ENCODE results near the gene SMC5. TPM values are rescaled to one million over a fixed set of nuclear protein-coding genes. Genes with fewer than 3 reads are reported as not detected.
"Not testable (repeated sequence)": the region's sequence is repeated elsewhere in the genome, so short reads cannot be mapped to it uniquely, and the experiment has no call there.

Gene SMC5
- total and polyA plus RNA-seq, 2 of the 8 experiments (the other 6 are each of a cell fraction or from before 2014, with no cell fraction given): 4.5 to 22.6 TPM

GRCh38 chr9:70324963-70325362 is 66.2 kb downstream of the SMC5 start (continued):
- TF ChIP-seq, protein P1, sequence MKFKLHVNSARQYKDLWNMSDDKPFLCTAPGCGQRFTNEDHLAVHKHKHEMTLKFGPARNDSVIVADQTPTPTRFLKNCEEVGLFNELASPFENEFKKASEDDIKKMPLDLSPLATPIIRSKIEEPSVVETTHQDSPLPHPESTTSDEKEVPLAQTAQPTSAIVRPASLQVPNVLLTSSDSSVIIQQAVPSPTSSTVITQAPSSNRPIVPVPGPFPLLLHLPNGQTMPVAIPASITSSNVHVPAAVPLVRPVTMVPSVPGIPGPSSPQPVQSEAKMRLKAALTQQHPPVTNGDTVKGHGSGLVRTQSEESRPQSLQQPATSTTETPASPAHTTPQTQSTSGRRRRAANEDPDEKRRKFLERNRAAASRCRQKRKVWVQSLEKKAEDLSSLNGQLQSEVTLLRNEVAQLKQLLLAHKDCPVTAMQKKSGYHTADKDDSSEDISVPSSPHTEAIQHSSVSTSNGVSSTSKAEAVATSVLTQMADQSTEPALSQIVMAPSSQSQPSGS (IDR thresholded peaks at IDR 0.05; ENCODE audit: low read length): no peak
- TF ChIP-seq TBP (IDR thresholded peaks at IDR 0.05; ENCODE audit: low read depth, low read length): no peak
- TF ChIP-seq MAFK (IDR thresholded peaks at IDR 0.05; ENCODE audit: low read depth, low read length): no peak
- no peak for TF ChIP-seq TAF1 (IDR thresholded peaks at IDR 0.05; ENCODE audit: low read depth, low read length)
- TF ChIP-seq RNF2 (IDR thresholded peaks at IDR 0.05; ENCODE audit: borderline replicate concordance, low read depth, low read length, missing control alignments, poor library complexity, severe bottlenecking): no peak
- TF ChIP-seq KDM5A (IDR thresholded peaks at IDR 0.05; ENCODE audit: low read length): no peak

- FAIRE-seq; H3K23ac ChIP-seq (ENCODE audit: insufficient read length); H4K8ac ChIP-seq (ENCODE audit: extremely low read depth, insufficient read depth, low read length); H3K4me2 ChIP-seq (ENCODE audit: insufficient read depth in 1 of 2, low read depth in 2 of 2, low read length in 2 of 2); H3K56ac ChIP-seq (replicated peaks; ENCODE audit: insufficient read length, low read depth, low read length); H3K79me2 ChIP-seq (ENCODE audit: control insufficient read depth in 1 of 2, insufficient read depth in 2 of 2, low read length in 2 of 2); POLR2A ChIA-PET (ENCODE audit: partially characterized antibody); H2BK15ac ChIP-seq (ENCODE audit: low read length); H3K27me3 ChIP-seq (replicated peaks in 1 of 4; ENCODE audit: control insufficient read depth in 3 of 4, extremely low read depth in 1 of 4, insufficient read depth in 3 of 4, low read length in 3 of 4); H2BK5ac ChIP-seq (ENCODE audit: low read depth, low read length); H3K9ac ChIP-seq (replicated peaks in 1 of 4; ENCODE audit: extremely low read depth in 1 of 4, low read depth in 3 of 4, low read length in 3 of 4); H3K18ac ChIP-seq (ENCODE audit: extremely low read depth, low read length); H2AK5ac ChIP-seq (ENCODE audit: low read depth, low read length); H3K4me1 ChIP-seq (replicated peaks in 1 of 4; ENCODE audit: control insufficient read depth in 3 of 4, insufficient read depth in 4 of 4, low read length in 3 of 4); H4K20me1 ChIP-seq (replicated peaks in 1 of 2; ENCODE audit: control insufficient read depth in 1 of 2, insufficient read depth in 2 of 2, low read length in 2 of 2); DNase-seq (ENCODE audit: low read depth in 1 of 2, low spot score in 2 of 2); H2AFZ ChIP-seq (ENCODE audit: low read length); H3K79me1 ChIP-seq (ENCODE audit: low read depth, low read length); H3K23me2 ChIP-seq (ENCODE audit: low read depth, low read length); H3K4me3 ChIP-seq (ENCODE audit: extremely low read depth in 1 of 4, insufficient read depth in 2 of 4, low read depth in 3 of 4, low read length in 4 of 4); H2BK20ac ChIP-seq (ENCODE audit: low read length); H3K4ac ChIP-seq (replicated peaks; ENCODE audit: insufficient read length, low read depth, low read length); H4K5ac ChIP-seq (ENCODE audit: insufficient read length, low read depth, low read length); H4K91ac ChIP-seq (replicated peaks; ENCODE audit: insufficient read length, low read length); H2BK12ac ChIP-seq (ENCODE audit: low read depth, low read length); H3K14ac ChIP-seq (ENCODE audit: insufficient read length); H3K27ac ChIP-seq (ENCODE audit: low read depth, low read length); H2BK120ac ChIP-seq (replicated peaks; ENCODE audit: low read depth, low read length): not testable (repeated sequence)
- CTCF ChIA-PET (ENCODE audit: partially characterized antibody): interaction anchor here (1.1 kb wide), 1 partner anchor 11 kb away, joined by 3 read pairs; no protein-coding TSS in a partner anchor
- 96% methylated on average over 4 of the region's 4 CpGs; no CpG with 5 or more reads in 1 of the 2 experiments for whole genome bisulfite sequencing, 2 experiments (ENCODE audit: extremely low coverage in 1 of 2, insufficient coverage in 1 of 2, insufficient read length in 1 of 2, insufficient replicate concordance in 2 of 2, low coverage in 1 of 2, low lambda C conversion rate in 2 of 2, missing lambda C conversion rate in 1 of 2)
- Histone ChIP-seq H3K9me3 (ENCODE audit: insufficient read depth in 2 of 2, low read depth in 1 of 2, low read length in 1 of 2) (peaks cover 11 to 15% of the 10 kb centered on the region in 2 experiments; a peak in 3 of 4 replicates), H3K36me3 (ENCODE audit: control insufficient read depth in 2 of 4, insufficient read depth in 4 of 4, low read length in 3 of 4) (peaks cover 4 to 43% (median 19%) of the 10 kb centered on the region in 4 experiments; a peak in 7 of 8 replicates)
Measured at GRCh38 chr9:70328625-70329024, 69.8 kb downstream of the SMC5 start.
